ENCODE data around the gene SPATS1. TPM values are rescaled to one million over a fixed set of nuclear protein-coding genes. Genes with fewer than 3 reads are reported as not detected.

The SPATS1 gene
- polyA plus RNA-seq, 1 donor (not counting 4 experiments of a cell fraction or from before 2014, with no cell fraction given): not detected

DNA sequence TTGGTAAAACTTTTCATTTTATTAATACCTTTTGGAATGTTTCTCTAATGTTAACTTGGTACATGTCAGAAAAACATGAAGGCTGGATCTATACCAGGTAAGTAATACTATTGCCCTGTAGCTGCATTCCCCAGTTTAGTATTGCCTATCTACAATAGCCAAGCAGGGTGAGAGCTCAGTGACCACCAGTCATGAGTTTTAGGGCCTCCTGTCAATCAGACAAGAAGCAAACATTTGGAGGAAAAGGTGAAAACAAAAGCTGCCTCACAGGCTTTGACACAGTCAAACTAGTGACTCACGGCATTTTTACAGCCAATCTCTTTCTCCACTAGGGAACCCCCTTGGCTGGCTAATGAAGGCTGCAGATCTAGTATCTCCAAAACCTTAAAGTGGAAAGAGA lies 35.5 kb downstream of the SPATS1 start:
- Histone ChIP-seq H3K9me1 (ENCODE audit: control insufficient read depth, extremely low read depth, insufficient read depth, low read length) (no peaks in the 10 kb centered on the region), H3K27me3 (ENCODE audit: control insufficient read depth, extremely low read depth, insufficient read depth, low read length) (no peaks in the 10 kb centered on the region), H3K4me2 (ENCODE audit: control insufficient read depth, extremely low read depth, insufficient read depth, low read depth, low read length) (no peak overlapping the region), H3K9ac (ENCODE audit: control insufficient read depth, extremely low read depth, insufficient read depth, low read length) (no peak overlapping the region), H4K20me1 (ENCODE audit: control insufficient read depth, extremely low read depth, insufficient read depth, low read length) (no peaks in the 10 kb centered on the region), H2AFZ (ENCODE audit: control insufficient read depth, low read length) (no peak overlapping the region), H3K27ac (ENCODE audit: control insufficient read depth, insufficient read depth, low read length) (no peak overlapping the region), H3K9me3 (ENCODE audit: control insufficient read depth, low read depth, low read length) (no peaks in the 10 kb centered on the region), H3K36me3 (ENCODE audit: control insufficient read depth in 2 of 2, extremely low read depth in 1 of 2, insufficient read depth in 2 of 2, low read length in 2 of 2) (no peaks in the 10 kb centered on the region), H3K4me1 (ENCODE audit: control insufficient read depth, extremely low read depth, insufficient read depth, low read length) (peaks cover 12% of the 10 kb centered on the region), H3K4me3 (ENCODE audit: control insufficient read depth in 2 of 3, extremely low read depth in 1 of 3, insufficient read depth in 2 of 3, low read depth in 1 of 3, low read length in 3 of 3) (no peak overlapping the region), H3K79me2 (ENCODE audit: control insufficient read depth, insufficient read depth, low read length) (no peaks in the 10 kb centered on the region)
- dilution Hi-C loops (cut with MboI; ENCODE audit: extremely low pct_ligation_motif_present, low sequenced_read_pairs): no loop called here
- FAIRE-seq (no peak), DNase-seq (ENCODE audit: low read depth, low spot score) (no peak)
- TF ChIP-seq CTCF (optimal IDR thresholded peaks at IDR 0.05 in 1 of 3, IDR thresholded peaks at IDR 0.05 in 1 of 3, conservative IDR thresholded peaks at IDR 0.05 in 1 of 3; ENCODE audit: extremely low read depth in 1 of 3, insufficient read depth in 2 of 3, low read length in 3 of 3) (no peak), EZH2 (IDR thresholded peaks at IDR 0.05; ENCODE audit: low read length) (no peak)

DNA sequence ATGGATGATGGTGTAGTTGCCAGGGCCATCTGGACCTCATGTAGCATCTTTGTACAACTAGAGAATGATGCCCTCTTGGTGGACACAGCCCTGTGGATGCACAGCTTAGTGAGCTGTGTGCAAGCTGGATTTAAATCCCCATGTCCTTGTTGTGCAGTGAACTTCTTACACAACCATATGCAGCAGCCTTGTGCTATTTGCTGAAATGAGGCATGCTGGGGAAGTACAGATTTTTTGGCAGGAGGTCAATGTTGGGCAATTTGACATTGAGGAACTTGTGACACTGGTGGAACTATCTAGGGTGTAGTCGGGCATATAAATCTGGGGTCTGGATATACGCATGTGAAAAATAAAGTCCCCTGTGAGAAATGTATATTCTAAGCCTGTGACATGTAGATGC lies 39.3 kb downstream of the SPATS1 start:
- H3K4me2 ChIP-seq (ENCODE audit: control insufficient read depth, extremely low read depth, insufficient read depth, low read depth, low read length): no peak overlapping the region
- peaks cover 2% of the 10 kb centered on the region for H3K4me1 ChIP-seq (ENCODE audit: control insufficient read depth, extremely low read depth, insufficient read depth, low read length)
- H3K79me2 ChIP-seq (ENCODE audit: control insufficient read depth, insufficient read depth, low read length): no peaks in the 10 kb centered on the region
- no peak overlapping the region for H2AFZ ChIP-seq (ENCODE audit: control insufficient read depth, low read length)
- no peak overlapping the region for H3K4me3 ChIP-seq (ENCODE audit: control insufficient read depth in 2 of 3, extremely low read depth in 1 of 3, insufficient read depth in 2 of 3, low read depth in 1 of 3, low read length in 3 of 3)
- dilution Hi-C loops (cut with MboI; ENCODE audit: extremely low pct_ligation_motif_present, low sequenced_read_pairs): no loop called here
- no peaks in the 10 kb centered on the region for H3K27me3 ChIP-seq (ENCODE audit: control insufficient read depth, extremely low read depth, insufficient read depth, low read length)
- H3K9ac ChIP-seq (ENCODE audit: control insufficient read depth, extremely low read depth, insufficient read depth, low read length): no peak overlapping the region
- TF ChIP-seq CTCF (optimal IDR thresholded peaks at IDR 0.05 in 1 of 3, IDR thresholded peaks at IDR 0.05 in 1 of 3, conservative IDR thresholded peaks at IDR 0.05 in 1 of 3; ENCODE audit: extremely low read depth in 1 of 3, insufficient read depth in 2 of 3, low read length in 3 of 3): no peak
- TF ChIP-seq EZH2 (IDR thresholded peaks at IDR 0.05; ENCODE audit: low read length): no peak
- H3K27ac ChIP-seq (ENCODE audit: control insufficient read depth, insufficient read depth, low read length): no peak overlapping the region
- no peaks in the 10 kb centered on the region for H4K20me1 ChIP-seq (ENCODE audit: control insufficient read depth, extremely low read depth, insufficient read depth, low read length)
- H3K36me3 ChIP-seq (ENCODE audit: control insufficient read depth in 2 of 2, extremely low read depth in 1 of 2, insufficient read depth in 2 of 2, low read length in 2 of 2): no peaks in the 10 kb centered on the region
- no peaks in the 10 kb centered on the region for H3K9me1 ChIP-seq (ENCODE audit: control insufficient read depth, extremely low read depth, insufficient read depth, low read length)
- FAIRE-seq: no peak
- no peaks in the 10 kb centered on the region for H3K9me3 ChIP-seq (ENCODE audit: control insufficient read depth, low read depth, low read length)
- DNase-seq (ENCODE audit: low read depth, low spot score): no peak
